CD4-positive, alpha-beta T cell treated with Interleukin-4 for 4 hours (primary cell): ENCODE data around the gene CUZD1.

Experiments
- DNase-seq: peaks from one replicate; pipeline ENCODE4 v3.0.0-alpha.2; 2020

Gene CUZD1

DNA sequence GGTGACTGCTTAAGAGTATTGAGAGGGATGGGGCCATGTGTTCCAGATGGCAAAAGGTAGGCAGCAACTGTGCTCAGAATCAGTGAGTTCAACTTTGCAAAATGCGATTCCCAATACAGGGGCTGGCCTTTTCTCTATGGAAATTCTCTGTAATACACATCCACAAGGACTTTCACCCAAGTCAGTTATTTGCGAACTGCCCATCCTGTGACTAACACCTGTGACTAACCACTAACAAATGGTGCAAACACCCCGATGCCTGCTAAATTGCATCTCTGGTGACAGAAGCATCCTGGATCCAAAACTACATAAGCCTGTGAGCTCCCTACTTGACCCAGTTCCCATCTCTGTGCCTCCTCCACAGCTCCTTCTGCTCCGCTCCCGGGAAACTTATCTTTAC is 9.0 kb upstream of the CUZD1 start:
- DNase-seq: no peak

DNA sequence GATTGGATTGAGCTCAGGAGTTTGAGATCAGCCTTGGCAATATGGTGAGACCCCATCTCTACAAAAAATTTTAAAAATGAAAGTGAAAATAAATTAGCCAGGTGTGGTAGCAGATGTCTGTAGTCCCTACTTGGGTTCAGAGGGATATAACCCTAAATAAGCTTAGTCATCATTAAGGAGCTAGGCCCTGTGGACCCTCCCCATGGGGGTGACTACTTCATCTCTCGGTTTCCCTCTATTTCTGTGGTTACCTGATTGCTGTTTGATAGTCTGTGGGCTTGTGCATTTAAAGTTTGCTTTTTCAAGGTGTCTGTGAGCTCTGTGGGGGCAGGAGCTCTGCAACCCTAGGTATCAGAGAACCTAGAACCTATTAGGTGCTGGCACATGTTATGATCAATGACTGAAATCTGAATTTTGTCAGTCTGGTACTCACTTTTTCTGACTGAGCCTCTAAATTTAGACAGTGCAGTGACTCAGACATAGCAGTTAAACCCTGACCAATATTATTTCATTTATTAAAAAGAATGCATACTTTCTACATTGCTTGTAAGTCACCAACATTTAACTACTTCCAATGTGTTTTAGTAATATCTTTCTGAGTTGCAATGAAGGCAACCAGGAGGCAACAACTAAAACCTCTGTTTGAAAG is 8.1 kb upstream of the CUZD1 start:
- DNase-seq: no peak

DNA sequence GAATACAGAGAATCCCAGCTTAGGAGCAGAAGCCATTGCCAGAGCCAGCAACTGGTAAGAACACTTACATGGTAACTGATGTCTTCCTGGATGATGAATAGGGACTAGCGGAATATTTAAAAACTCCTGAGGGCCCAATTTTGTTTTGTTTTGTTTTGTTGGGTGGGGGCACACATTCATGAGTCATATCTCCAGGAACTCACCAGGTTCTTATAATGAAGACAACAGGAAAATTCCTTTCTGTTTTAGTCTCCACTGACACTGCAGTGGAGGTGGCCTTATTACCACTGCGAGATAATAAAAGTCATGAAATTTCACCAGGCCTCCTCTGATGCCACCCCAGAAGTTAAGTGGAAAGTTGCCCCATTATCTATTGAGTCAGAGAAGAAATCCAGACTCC is 6.6 kb upstream of the CUZD1 start:
- DNase-seq: no peak

DNA sequence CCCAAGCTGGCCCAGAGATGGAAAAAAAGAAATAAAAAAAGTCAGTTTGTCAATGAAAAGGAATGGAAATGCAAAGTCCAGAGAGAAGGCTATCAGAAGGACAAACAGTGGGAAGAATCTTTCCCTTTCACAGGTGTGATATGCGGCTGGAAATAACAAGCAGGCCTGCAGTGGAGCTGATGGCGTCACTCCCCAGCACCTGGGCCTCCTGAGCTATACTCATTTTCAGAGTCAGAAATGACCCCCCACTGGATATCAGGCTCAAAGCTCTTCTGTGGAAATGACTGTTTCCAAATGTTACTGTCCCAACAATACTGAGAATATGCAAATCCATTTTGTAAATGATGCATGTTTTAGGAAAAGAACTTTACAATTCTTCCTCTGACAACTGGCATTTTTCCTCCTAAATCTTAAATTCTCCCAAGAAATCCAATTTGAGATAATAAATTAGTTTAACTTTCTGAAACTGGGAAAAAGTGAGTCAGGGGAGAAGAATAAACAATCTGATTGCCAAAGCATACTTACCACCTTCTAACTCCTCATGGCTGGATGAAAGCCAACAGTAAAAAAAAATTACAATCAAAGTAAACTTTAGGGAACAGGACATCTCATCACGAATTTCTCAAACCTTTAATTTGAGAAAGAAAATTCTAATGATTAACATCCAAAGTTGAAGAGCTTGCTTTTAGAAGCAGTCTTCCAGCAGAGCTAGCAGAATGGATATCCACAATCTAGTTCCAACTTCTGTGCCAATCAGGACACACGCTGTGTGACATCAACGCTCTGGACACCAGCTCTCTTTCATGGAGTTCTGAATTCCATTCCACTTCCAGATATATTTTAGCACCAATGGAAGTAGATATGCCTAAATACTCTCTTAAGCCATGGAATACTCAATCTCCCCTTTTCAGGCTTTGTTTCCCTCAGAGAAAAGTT is 5.3 kb upstream of the CUZD1 start:
- no peak for DNase-seq

DNA sequence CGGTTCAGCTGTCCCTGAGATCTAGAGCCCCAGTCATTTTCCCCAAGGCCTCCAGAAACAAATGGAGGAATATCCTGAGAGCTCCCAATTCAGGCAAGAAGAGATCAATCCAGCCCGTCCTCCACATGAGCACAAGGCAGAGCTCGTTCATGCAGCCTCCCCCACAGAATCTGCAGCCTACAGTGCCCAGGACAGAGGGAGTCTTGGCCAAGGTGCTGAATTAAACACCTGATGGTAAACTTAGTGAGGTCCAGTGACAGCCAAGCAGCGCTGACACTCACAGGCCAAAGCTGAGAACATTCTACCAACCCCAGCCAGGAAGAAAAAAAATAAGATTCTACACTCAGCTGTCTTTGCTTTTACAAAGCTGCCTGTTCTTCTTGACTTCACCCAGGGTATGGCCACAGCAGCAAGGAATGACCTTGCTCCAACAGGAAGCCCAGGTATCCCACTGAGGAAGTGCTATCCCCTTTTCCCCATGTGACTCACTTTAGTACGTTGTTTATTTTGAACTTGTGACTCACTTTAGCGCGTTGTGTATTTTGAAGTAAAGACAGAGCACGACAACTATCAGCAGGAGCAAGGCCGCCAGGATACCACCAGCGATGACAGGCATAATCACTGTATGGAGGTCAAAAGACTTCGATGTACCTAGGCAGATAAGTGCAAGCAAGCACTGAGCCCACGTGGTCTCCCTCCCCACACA is 4.4 kb upstream of the CUZD1 start:
- no peak for DNase-seq

DNA sequence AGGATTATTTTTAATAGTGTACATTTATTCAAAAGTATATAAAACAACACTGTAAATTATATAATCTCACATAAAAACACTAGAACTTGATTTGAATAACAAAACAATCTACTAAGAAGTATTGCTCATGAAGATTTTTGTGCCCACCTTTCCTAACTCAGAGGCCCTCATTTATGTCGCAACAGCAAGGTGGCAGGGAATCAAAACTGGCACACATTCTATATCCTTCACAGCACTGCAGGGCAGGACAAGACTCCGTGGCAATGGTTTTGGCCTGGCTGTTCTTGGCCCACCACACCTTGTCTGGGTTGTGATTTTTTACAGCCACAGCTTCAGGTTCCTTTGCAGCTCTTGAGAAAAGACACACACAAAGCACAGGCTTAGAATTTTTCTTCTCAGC is 3.4 kb upstream of the CUZD1 start:
- no peak for DNase-seq

DNA sequence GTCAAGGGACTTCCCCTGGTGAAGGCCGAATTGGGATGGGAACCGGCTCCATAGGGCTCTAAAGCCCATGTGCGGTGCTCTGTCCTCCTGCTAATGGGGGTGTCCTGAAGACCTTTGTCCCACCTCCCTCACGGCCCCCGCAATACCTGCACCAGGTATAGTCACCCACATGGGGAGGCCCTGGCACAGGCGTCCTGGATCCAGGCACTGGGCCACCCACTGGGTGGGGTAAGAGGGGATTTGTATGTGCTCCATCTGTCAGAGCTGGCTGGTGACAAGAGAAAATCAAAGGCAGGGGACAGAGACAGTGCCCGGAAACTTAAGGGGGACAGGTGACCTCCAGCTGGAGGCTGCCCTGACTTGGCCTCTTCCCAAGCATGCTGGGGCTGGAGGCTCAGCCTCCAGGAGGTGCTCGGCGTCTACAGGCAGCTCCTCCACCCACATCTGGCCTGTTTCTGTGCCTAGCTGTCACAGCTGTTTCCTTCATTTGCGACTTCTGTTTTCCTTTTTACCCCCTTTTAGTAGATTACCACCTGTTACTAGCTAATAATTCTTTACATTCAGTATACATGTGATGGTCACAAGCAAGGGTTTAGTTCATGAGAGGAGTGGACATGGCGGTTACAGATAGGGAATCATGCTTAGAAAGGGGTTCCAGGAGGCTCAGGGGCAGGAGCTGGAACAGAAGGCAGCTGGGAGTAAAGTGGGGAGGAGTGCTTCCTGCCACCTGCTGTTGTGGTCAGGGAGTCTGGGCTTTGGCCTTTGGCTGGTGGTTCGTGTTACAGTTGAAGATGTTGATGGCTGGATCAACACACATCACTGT is 2.3 kb upstream of the CUZD1 start:
- no peak for DNase-seq

DNA sequence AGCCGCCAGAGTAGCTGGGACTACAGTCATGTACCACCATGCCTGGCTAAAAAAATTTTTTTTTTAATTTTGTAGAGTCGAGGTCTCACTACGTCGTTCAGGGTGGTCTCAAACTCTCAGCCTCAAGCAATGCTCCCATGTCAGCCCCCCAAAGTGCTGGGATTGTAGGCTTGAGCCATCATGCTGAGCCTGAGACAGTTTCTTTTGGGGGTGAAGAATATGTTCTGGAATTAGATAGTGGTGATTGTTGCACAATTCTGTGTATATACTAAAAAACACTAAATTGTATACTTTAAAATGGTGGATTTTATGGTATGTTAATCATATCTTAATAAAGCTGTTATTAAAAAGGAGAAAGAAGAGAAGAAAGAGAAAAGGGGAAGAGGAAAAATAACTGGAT is 1.5 kb downstream of the CUZD1 start:
- DNase-seq: no peak

DNA sequence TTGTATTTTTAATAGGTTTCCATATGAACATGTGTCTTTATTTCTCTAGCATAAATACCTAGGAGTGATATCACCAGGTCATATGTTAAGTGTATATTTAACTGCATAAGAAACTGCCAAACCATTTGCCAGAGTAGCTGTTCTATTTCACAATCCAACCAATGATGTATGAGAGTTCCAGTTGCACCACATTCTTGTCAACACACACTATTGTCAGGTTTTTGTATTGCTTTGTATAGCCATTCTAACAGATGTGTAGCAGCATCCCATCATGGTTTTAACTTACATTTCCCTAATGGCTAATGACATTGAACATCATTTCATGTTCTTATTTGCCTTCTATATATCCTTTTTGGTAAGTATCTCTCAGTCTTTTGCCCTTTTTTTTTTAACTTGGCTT is 4.1 kb downstream of the CUZD1 start:
- no peak for DNase-seq

DNA sequence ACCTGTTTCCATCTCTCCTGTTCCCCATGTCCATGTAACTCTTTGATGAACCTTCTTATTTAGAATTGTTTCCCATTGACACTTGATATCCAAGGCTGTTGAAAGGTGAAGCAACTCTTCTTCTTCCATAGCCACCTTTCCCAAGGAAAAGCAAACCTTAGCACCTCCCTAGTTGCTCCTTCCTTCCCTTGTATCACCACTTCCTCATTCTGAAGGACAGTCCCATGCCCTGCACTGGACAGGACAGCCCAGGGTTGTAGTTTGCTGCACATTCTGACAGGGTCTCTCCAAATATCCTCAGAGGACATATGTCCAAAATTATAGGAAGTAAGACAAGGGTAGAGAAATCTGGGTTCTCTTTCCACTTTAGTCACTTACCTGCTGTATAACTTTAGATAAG is 6.2 kb downstream of the CUZD1 start:
- no peak for DNase-seq

DNA sequence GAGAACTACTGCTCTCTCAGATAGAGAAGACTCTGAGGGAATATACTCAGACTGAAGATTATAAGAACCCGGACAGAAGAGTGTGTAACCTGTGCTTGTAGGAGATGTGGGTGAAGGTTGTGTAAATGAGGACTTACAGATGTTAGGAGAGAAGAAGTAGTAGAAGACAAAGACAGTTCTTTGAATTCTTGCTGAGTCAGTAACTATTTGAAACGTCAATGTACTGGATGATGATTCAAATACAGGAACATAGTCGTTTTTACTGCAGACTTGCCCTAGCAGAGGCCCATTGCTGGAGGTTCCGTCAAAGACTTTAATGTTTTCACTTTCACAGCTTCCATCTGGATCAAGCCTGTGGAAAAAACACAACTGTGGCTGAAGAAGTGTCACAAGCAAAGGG is 6.8 kb downstream of the CUZD1 start:
- DNase-seq: no peak

DNA sequence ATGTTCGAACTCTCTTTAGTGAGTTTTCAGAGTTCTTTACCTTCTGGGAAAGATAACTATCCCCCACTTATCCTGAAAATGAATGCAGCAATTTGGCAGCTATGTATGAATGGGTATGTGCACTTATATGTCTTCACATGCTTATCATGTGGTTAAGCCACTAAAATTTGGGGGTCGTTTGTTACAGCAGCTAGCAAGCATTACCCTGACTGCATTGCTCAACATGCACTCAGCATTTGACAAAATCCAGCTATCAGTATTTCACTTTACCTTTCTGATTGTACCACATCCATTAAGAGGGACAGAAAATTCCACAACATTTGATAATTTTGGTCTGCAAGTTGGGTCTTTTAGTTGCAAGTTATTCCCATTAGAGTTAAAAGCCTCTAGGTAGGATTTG is 9.7 kb downstream of the CUZD1 start:
- DNase-seq: no peak

DNA sequence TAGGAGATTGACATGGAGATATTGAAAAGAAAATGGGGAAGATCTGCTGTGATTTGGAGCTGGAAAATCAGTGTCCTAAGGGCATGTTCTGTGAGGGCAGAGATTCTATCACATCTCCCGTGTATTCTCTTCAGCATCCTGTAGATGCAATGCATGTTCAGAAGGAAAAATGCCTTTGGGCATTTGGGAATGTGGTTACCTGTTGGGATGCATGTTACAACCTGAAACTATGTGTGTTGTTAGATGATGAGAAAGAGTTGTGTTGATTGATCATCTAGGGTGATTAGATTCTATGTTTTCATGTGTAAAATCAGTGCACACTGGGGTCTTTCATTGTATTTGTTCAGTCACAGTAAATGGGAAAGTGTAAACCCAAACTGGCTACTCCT is 14.7 kb downstream of the CUZD1 start:
- DNase-seq: no peak

DNA sequence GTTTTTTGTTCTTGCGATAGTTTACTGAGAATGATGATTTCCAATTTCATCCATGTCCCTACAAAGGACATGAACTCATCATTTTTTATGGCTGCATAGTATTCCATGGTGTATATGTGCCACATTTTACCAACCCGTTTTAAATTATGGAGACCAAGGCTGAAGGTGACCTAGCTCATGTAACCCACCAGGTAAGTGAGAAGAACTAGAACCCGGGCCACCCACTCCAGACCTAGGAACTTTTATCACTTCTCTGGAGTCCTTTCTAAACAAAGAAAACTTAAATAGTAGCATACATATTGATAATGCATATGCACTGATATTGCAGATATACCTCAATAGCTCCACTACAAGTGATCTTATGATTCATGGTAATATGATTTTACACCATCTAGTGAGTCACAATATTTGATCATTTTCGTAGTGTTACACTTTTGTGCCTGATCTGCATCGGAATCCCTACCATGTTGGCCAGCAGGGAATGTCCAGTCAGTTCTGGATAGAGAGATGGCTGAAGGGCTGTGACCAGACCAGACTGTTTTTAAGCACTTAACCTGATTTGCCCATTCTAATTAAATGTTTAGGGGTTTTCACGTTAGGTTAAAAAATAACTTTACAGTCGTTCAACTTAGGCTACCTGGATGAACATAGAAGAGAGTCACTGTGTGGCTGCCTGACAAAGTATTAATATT is 15.2 kb downstream of the CUZD1 start:
- DNase-seq: no peak

DNA sequence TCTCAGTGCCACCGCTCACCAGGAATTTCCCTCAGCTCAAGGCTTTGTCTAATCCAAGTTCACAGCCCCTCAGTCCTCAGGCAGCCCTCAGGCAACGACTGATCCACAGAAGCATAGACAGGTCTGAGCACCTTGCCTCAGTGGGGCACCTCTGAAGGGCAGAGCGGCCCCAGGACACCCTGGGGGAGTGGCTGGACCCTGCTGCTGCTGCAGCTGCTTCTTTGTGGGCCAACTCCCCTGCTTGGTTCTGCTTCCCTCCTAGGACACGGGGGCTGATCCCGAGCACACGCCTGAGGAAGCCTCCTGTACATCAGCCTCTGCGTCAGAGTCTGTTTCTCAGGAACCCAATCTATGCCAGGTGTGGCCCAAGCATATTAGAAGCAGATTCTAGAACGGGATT is 16.2 kb downstream of the CUZD1 start:
- DNase-seq: no peak

DNA sequence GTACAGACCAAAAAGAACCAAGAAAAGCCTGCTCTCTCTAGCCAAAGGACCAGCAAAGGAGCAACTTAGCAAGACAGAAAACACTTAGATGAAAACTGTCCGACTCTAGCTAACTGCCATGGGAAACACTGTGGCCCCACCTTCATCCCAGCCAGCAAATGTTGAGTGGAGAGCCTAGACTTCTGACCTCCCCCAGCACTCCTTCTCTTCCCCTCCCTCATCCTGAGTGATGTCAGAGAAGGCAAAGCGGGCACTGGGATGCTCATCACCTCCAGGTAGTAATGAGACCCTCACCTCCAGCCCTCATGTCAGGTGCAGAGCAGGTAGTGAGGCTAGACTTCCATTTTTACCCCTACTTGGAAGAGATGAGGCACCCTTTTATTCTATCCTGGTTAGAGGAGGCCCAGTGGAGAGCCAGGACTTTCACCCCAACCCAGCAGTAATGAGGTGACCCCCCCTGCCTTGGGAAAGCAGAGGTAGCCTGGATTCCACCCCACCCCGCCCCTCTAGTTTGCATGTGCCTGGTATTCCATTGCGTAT is 16.9 kb downstream of the CUZD1 start:
- DNase-seq: no peak

DNA sequence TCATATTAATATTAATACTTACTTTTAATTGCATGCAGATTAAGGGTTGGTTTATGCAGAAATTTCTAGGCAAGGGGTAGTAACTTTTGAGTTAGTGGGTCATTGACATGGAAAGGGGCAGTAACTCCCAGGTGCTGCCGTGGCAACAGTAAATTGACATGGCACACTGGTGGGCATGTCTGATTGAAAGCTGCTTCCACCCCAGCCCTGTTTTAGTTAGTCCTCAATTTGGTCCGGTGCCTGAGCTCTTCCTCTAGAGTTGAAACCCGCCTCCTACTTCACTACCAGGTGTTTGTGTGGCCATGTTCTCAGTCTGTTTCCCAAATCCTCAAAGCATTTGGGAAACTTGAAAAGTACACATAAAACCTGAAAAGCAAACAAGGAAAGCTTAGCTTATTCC is 18.4 kb downstream of the CUZD1 start:
- DNase-seq: no peak

DNA sequence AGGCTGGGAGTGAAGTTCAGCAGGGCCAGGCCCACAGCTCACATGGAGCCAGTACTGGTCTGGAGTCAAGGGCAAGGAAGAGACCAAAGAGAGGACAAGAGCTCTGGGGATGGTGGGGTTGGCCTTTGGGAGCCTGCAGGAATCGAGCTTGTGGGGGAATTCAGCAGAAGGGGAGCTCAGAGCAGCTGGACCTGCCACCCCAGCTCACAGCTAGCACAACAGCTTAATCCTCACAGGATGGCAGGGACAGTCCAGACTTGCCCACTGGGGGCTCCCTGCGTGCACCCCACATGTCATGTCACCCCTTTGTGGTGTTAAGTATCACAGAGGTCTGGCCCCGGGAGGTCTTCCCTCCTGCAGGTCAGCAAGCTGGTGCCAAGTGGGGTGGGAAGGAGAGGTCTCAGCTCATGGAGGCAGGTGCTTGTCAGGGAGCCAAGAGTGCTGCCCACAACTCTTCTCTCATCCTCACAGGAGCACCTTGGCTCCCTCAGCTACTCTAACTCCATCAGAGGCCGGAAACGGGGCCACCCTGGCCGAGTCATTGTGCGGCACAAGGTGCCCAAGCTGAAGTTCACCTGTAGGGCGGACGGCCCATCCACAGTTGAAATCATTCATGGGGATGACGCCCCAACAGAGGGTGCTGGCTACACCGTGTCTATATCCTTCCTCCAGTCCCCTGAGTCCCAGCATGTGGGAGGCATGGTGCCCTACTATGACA is 22.5 kb downstream of the CUZD1 start:
- DNase-seq: no peak

DNA sequence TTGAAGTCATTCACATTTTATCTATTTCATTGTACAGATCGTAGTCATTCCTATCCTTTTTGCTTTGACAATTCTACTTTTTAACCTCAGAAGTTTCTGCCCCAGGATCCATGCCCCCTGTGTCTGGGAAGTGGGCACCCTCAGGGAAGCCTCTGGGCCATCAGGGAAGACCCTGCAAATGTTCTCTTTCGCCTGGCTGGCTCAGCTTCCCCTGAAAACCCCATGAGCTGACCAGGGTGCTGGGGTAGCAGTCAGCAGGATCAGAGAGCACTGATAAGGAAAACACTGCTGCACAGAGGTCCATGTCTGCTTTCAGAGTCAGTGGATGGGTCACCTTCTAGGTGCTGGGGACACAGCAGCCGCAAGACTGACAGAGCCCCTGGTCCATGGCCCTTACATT is 23.8 kb downstream of the CUZD1 start:
- no peak for DNase-seq

DNA sequence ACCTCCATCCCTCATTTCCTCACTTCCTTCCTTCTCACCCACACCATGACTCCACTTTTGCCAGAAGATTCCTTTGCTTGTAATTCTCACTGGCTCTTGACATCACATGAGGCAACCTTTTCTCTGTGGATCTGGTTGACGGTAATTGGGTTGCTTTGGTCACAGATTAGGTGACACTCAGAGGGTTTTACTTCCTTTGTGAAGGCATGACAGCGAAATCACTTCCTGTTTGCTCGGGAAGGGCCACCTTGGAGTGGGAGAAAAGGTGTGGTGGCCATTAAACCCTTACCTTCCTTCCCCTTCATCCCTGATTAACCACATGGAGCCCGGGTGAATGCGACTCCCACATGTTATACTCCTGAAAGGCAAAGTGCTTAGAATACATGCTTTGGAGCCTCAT is 30.2 kb downstream of the CUZD1 start:
- DNase-seq: no peak

DNA sequence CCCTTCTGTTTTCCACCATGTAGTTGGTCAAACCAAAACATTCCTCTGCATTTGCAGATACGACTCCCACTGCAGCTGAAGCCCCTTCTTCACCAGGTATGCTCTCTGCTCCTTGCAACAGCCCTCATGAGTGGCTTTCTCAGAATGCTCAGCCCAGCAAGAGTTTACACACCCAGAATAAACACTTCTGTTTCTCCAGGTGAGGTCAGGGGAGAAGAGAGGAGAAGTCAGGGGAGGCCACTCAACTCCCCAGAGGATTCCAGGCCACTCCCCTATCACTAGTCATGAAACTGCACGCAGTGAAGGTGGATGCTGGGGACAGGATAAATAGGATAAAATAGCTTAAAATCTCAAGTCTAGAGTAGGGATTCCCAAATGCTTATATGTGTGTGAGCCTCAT is 31.2 kb downstream of the CUZD1 start:
- no peak for DNase-seq

DNA sequence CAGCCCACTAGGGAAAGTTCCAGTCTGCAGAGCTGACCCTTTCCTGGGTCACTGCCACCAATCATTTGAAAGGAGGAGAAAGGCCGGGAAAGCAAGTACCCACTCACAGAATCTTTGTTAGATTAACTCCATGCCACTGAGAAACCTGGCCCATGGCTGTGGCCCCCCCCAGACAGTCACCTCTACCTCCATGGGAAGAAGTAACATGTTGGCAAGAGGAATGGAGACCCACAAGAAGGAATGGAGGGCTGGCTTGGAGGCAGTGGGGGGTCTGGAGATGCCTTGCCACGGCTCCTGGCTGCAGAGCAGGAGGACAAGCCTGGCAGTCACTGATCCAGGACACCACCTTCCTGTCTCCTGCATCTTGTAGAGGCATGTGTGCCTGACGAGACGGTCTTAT is 32.9 kb downstream of the CUZD1 start:
- DNase-seq: no peak
